Astrocyte (in vitro differentiated cells and primary cell): ENCODE results near the gene VARS2.

Experiments
- CTCF ChIP-seq: IDR thresholded peaks from 2 replicates; pipeline ENCODE4 v1.5.1; 2011; ENCODE audit warnings: low read depth, mild to moderate bottlenecking, inconsistent platforms, low read length, moderate library complexity; ENCODE audit not compliant: insufficient read depth
- EZH2 ChIP-seq: IDR thresholded peaks from 2 replicates; pipeline ENCODE4 v1.6.1; 2012; ENCODE audit warnings: mild to moderate bottlenecking, low read length, inconsistent platforms; ENCODE audit not compliant: insufficient read depth

- TF ChIP-seq CTCF (no peak), EZH2 (no peak)
These were observed 19.7 kb upstream of the VARS2 start for GRCh38 chr6:30894381-30894780.
